HG03571 (cell line): ENCODE measurements around the gene STX5.
"Not testable (repeated sequence)": the region's sequence is repeated elsewhere in the genome, so short reads cannot be mapped to it uniquely, and the experiment has no call there.

ENCODE experiments used
- ATAC-seq: cut with Tn5 transposase; IDR thresholded peaks from one replicate; pipeline ENCODE4 v1.9.1; 2021; ENCODE audit not compliant: unreplicated experiment

The STX5 gene, protein sequence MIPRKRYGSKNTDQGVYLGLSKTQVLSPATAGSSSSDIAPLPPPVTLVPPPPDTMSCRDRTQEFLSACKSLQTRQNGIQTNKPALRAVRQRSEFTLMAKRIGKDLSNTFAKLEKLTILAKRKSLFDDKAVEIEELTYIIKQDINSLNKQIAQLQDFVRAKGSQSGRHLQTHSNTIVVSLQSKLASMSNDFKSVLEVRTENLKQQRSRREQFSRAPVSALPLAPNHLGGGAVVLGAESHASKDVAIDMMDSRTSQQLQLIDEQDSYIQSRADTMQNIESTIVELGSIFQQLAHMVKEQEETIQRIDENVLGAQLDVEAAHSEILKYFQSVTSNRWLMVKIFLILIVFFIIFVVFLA

GRCh38 chr11:62831520-62832335, at the start of gene STX5:
Gene STX5, minus strand, starts transcription at chr11:62832051. Its CDS starts 808 bp downstream, at chr11:62831243.
- peak; percentile 71 for ATAC-seq

GRCh38 chr11:62880803-62881578, 49.1 kb upstream of the STX5 start, which contains the start of gene SLC3A2:
Gene SLC3A2, plus strand, starts transcription at chr11:62880896. Its CDS starts 128 bp downstream, at chr11:62881024.
- peak; percentile 61 for ATAC-seq

GRCh38 chr11:62880231-62880802, 48.5 kb upstream of the STX5 start:
- peak; percentile 8 for ATAC-seq

DNA sequence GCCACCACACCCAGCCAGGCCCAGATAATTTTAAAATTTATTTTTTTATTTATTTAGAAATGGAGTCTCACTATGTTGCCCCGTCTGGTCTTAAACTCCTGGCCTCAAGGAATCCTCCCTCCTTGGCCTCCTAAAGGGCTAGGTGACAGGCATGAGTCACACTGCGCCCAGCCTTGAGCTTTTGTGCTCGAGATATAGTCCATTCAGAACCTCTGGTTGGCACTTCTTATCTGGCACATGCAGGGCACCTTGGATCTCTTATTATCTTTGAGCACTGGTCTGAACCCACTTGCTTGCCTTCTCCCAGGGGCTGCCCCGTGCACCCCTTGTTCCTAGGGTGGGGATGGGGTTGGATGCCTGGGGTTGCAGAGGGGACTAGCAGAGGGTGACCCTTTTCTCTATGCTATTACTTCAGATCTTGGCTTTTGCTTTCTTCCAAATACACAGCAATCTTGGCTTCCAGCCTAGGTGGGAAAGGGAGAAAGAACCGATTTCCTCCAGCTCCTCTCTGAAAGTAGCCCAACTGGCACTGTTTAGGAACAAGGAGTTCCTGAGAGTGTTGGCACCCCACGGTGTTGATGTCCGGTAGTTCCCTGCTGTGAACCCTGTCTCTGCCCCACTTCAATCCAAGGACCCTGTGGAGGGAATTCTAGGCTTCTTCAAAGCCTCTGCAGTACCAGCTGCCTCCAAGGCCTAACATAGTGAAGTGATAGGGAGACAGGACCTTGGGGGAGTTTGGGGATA, 47.6 kb upstream of the STX5 start:
- no peak for ATAC-seq

DNA sequence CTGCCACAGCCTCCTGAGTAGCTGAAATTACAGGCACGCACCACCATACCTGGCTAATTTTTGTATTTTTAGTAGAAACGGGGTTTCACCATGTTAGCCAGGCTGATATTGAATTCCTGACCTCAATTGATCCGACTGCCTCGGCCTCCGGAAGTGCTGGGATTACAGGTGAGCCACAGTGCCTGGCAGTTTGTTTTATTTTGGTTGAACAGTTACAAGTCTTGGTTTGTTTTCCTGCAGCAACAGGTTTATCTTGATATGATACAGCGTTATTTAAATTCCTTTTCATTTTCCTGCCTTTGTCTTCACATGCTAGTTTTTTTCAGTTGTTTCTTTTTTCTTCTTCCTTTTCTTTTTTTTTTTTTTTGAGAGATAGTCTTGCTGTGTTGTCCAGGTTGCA, 44.9 kb upstream of the STX5 start:
- no peak for ATAC-seq

- ATAC-seq: no peak
Measured at GRCh38 chr11:62875698-62876478, 44.0 kb upstream of the STX5 start.

DNA sequence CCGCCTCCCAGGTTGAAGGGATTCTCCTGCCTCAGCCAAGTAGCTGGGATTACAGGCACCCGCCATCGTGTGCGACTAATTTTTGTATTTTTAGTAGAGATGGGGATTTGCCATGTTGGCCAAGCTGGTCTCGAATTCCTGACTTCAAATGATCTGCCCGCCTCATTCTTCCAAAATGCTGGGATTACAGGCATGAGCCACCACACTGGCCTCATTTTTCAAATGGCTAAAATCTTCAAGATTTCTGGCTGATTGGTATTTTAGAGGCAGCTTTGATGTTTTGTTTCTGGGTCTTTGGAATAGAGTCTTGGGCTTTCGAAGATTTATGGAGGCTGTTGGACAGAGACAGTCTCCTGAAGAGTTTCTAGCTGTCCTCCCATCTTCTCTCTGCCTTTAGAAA, 43.0 kb upstream of the STX5 start:
- ATAC-seq: no peak

DNA sequence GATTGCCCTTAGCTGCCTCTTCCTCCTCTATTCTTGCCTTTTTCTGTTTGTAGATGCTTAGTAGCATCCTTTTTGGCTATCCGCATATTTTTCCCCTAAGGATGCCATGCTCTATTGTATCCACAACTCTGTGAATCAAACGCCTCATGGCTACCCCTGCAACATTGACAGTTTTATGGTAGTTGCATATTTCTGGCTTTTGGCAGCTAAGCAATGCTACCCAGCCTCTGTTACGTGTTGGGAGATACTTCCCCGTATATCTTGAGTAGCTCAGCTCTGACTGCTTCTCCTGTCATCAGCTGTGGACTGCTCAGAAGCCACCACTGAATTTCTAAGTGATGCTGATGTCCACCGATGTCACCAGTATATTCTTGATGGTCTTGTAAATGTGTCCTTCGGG, 33.8 kb upstream of the STX5 start:
- no peak for ATAC-seq

GRCh38 chr11:62863687-62864335, 32.0 kb upstream of the STX5 start:
- ATAC-seq: no peak

- not testable (repeated sequence) for ATAC-seq
Measured at GRCh38 chr11:62861564-62862192, 29.8 kb upstream of the STX5 start.

DNA sequence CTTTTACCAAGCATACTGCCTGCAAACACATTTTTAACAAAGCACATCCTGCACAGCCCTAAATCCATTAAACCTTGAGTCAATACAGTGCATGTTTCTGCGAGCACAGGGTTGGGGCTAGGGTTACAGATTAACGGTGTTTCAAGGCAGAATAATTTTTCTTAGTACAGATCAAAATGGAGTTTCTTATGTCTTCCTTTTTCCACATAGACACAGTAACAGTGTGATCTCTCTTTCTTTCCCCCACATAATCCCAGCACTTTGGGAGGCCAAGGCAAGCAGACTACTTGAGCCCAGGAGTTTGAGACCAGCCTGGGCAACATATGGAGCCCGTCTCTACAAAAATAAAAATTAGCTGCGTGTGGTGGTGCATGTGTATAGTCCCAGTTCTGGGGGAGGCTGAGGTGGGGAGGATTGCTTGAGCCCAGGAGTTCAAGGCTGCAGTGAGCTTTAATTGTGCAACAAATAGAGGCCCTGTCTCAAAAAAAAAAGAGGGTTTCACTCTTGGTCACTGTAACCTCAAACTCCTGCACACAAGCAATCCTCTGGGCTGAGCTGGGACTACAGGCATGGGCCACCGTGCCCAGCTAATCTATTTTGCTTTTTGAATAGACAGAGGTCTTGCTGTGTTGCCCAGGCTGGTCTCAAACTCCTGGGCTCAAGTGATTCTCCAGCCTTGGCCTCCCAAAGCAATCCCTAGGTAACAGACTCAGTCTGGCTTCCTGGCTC, 29.1 kb upstream of the STX5 start:
- no peak for ATAC-seq

DNA sequence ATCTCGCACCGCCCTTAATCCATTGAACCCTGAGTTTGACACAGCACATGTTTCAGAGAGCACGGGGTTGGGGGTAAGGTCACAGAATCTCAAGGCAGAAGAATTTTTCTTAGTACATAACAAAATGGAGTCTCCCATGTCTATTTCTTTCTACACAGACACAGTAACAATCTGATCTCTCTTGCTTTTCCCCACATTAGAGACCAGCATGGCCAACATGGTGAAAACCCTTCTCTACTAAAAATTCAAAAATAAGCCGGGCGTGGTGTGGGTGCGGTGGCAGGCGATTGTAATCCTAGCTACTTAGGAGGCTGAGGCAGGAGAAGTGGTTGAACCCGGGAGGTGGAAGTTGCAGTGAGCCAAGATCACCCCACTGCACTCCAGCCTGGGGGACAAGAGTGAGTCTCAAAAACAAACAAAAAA, 27.4 kb upstream of the STX5 start:
- not testable (repeated sequence) for ATAC-seq

DNA sequence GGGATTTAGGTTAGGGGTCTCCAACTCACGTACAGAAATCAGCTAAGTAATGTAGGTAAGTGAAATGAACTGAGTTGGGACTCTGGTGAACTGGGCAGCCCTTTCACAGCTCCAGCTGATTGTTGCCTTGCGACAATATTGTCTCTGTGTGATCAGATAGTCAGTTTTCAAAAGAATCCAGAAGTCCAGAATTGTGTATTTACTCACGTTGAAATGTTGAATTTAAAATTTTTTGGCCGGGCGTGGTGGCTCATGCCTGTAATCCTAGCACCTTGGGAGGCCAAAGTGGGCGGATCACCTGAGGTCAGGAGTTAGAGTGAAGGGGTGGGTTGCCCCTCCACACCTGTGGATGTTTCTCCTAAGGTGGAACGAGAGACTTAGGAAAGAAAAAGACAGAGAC, 26.4 kb upstream of the STX5 start:
- no peak for ATAC-seq

- no peak for ATAC-seq
Measured at GRCh38 chr11:62857541-62857982, 25.7 kb upstream of the STX5 start.

GRCh38 chr11:62856333-62856895, 24.6 kb upstream of the STX5 start:
- no peak for ATAC-seq

DNA sequence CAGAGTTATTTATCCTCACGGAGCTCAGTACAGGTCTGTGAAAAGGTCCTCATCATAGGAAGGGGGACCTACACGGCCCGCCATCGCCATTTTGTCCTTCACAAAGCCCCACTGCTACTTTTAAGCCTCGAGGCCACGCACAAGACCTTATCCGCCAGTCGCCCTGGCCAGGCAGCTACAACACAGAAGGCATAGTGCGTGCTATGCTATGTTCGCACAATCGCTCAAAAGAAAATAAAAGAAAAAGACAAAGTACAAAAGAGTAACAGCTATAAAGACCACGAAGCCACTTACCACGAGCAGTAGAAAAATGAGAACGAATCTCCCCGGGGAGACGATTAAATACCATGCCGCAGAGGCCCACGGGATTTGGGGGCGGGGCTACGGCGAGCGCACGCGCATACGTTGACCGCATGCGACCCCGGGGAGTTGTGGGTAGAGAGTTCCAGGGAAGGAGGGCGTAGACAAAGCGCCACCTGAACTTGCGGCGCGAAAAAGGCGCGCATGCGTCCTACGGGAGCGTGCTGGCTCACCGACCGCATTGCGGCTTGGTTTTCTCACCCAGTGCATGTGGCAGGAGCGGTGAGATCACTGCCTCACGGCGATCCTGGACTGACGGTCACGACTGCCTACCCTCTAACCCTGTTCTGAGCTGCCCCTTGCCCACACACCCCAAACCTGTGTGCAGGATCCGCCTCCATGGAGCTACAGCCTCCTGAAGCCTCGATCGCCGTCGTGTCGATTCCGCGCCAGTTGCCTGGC, 23.9 kb upstream of the STX5 start:
- ATAC-seq: peak; percentile 81
